Panc1 (cell line): ENCODE measurements around the gene HCRTR1. TPM values are rescaled to one million over a fixed set of nuclear protein-coding genes. Genes with fewer than 3 reads are reported as not detected.

Experiments used
- ATAC-seq: fragments of 200-7000 bp; cut with Tn5 transposase; 2 replicates; pipeline ENCODE4 v1.9.1; 2020; ENCODE audit warnings: mild to moderate bottlenecking, moderate library complexity
- BruUV-seq: library from RNA; stranded (reverse); fragments of 400-500 nt; replicated peaks from 2 replicates; lab custom pipeline; 2021; lab: Mats Ljungman, UMichigan
- CTCF ChIA-PET: fragments of 300-600 bp; sonication (Branson Sonifier 250); formaldehyde crosslinking; loops from one replicate; lab custom pipeline; 2022; ENCODE audit warnings: antibody characterized with exemption; lab: Charles Lee
- POLR2A ChIA-PET: fragments of 300-600 bp; sonication (Branson Sonifier 250); formaldehyde crosslinking; loops from one replicate; lab custom pipeline; 2022; ENCODE audit warnings: antibody characterized with exemption; lab: Charles Lee
- DNase-seq: peaks from one replicate; pipeline ENCODE4 v3.0.0-alpha.2; 2010; ENCODE audit warnings: low read depth, low spot score
- H3K27ac ChIP-seq: 2 replicates; pipeline ENCODE4 v1.5.1; 2011; ENCODE audit warnings: mild to moderate bottlenecking, low read length, inconsistent platforms
- H3K27me3 ChIP-seq: fragments of 200-500 bp; sonication (Bioruptor generic); 2 replicates; pipeline ENCODE4 v1.6.0; 2014; ENCODE audit warnings: low read length, inconsistent platforms; ENCODE audit not compliant: control insufficient read depth, insufficient read depth
- H3K36me3 ChIP-seq: fragments of 200-500 bp; sonication (Bioruptor generic); 2 replicates; pipeline ENCODE4 v1.5.1; 2014; ENCODE audit warnings: inconsistent platforms, mild to moderate bottlenecking, low read length, moderate library complexity; ENCODE audit not compliant: control insufficient read depth, insufficient read depth
- H3K4me1 ChIP-seq: 2 replicates; pipeline ENCODE4 v1.5.1; 2011; ENCODE audit warnings: inconsistent platforms, mild to moderate bottlenecking, low read length, moderate library complexity; ENCODE audit not compliant: control insufficient read depth, insufficient read depth
- H3K4me3 ChIP-seq, 2 experiments: 2 replicates each; pipeline ENCODE4 v1.5.1; 2011 to 2012; ENCODE audit warnings: low read depth in 2 of 2, low read length in 2 of 2, mild to moderate bottlenecking in 2 of 2, inconsistent platforms in 1 of 2, moderate library complexity in 1 of 2
- H3K9me3 ChIP-seq: fragments of 200-500 bp; sonication (Bioruptor generic); 2 replicates; pipeline ENCODE4 v1.5.1; 2014; ENCODE audit warnings: low read depth, mild to moderate bottlenecking, inconsistent platforms, low read length, moderate library complexity; ENCODE audit not compliant: control insufficient read depth, insufficient read depth
- CTCF ChIP-seq: fragments of 450-650 bp; IDR thresholded peaks from 2 replicates; pipeline ENCODE4 v1.5.1; 2017; ENCODE audit warnings: mild to moderate bottlenecking
- POLR2AphosphoS5 ChIP-seq: IDR thresholded peaks from 2 replicates; pipeline ENCODE4 v1.6.1; 2012; ENCODE audit warnings: mild to moderate bottlenecking, low read depth, low read length, moderate library complexity
- REST ChIP-seq, 2 experiments: IDR thresholded peaks; 2 replicates each; pipeline ENCODE4 v1.6.1; 2011 to 2012; ENCODE audit warnings: low read depth in 2 of 2, control low read depth in 1 of 2, low read length in 1 of 2, mild to moderate bottlenecking in 1 of 2, moderate library complexity in 1 of 2; ENCODE audit not compliant: insufficient read depth in 1 of 2
- SIN3A ChIP-seq: IDR thresholded peaks from 2 replicates; pipeline ENCODE4 v1.6.1; 2012; ENCODE audit warnings: low read depth, mild to moderate bottlenecking, low read length, moderate library complexity, borderline replicate concordance; ENCODE audit not compliant: insufficient read depth
- TCF7L2 ChIP-seq: IDR thresholded peaks from 2 replicates; pipeline ENCODE4 v1.6.1; 2011; ENCODE audit warnings: mild to moderate bottlenecking, low read depth, low read length, inconsistent platforms
- in situ Hi-C: cut with HindIII; loops from 2 replicates; pipeline ENCODE4 v1.10.0; 2016; ENCODE audit warnings: low sequenced_read_pairs, low pct_unique_long_range_greater_than_20kb
- intact Hi-C: fragments of 100-400 bp; cut with micrococcal nuclease; formaldehyde crosslinking; loops from one replicate; pipeline ENCODE4 v1.10.0; 2022; ENCODE audit not compliant: unreplicated experiment
- total RNA-seq: library from RNA; stranded (reverse); gene quantifications from one replicate; pipeline ENCODE4 v1.2.1, GENCODE V29; 2021; ENCODE audit not compliant: unreplicated experiment

Gene HCRTR1
- total RNA-seq, 1 experiment from 2014 or later, result 0.18 TPM

- in situ Hi-C loops (no loop called here), intact Hi-C loops (no loop called here)
- Histone ChIP-seq H3K27ac (no peak overlapping the region), H3K27me3 (no peaks in the 10 kb centered on the region), H3K4me3 (no peak overlapping the region), H3K4me1 (peaks cover 21% of the 10 kb centered on the region), H3K9me3 (no peaks in the 10 kb centered on the region), H3K36me3 (no peaks in the 10 kb centered on the region; the same call in 1 of the 2 replicates)
- ATAC-seq, result no peak
- TF ChIP-seq REST (IDR thresholded peaks at IDR 0.05; ENCODE audit: insufficient read depth in 1 of 2, low read depth in 2 of 2, low read length in 1 of 2) (no peak), SIN3A (no peak), CTCF (no peak), TCF7L2 (no peak), POLR2AphosphoS5 (no peak)
- POLR2A ChIA-PET, result no interaction called here
- no peak for DNase-seq
- CTCF ChIA-PET, result interaction anchor here (0.6 kb wide), 1 partner anchor 311 kb away, joined by 3 read pairs; no protein-coding TSS in a partner anchor
- no TSS peak for BruUV-seq
Observed at GRCh38 chr1:31647106-31647505, 29.6 kb downstream of the HCRTR1 start.

GRCh38 chr1:31648190-31648589 lies 30.7 kb downstream of the HCRTR1 start:
- no peaks in the 10 kb centered on the region; the same call in 1 of the 2 replicates for H3K36me3 ChIP-seq
- DNase-seq (no peak), ATAC-seq (no peak)
- no peaks in the 10 kb centered on the region for H3K27me3 ChIP-seq
- no peak overlapping the region for H3K27ac ChIP-seq
- no TSS peak for BruUV-seq
- TF ChIP-seq REST (IDR thresholded peaks at IDR 0.05; ENCODE audit: insufficient read depth in 1 of 2, low read depth in 2 of 2, low read length in 1 of 2) (no peak), TCF7L2 (no peak), SIN3A (no peak), POLR2AphosphoS5 (no peak), CTCF (no peak)
- ChIA-PET CTCF (no interaction called here), POLR2A (no interaction called here)
- no peaks in the 10 kb centered on the region for H3K9me3 ChIP-seq
- intact Hi-C loops, result no loop called here
- peaks cover 12% of the 10 kb centered on the region for H3K4me1 ChIP-seq
- no peak overlapping the region for H3K4me3 ChIP-seq
- in situ Hi-C loops, result no loop called here
